Measurements from ENCODE around the gene ADARB2. TPM values are rescaled to one million over a fixed set of nuclear protein-coding genes. Genes with fewer than 3 reads are reported as not detected.

ADARB2 gene
- total RNA-seq, 1 donor from 2014 or later, result 1.8 TPM

DNA sequence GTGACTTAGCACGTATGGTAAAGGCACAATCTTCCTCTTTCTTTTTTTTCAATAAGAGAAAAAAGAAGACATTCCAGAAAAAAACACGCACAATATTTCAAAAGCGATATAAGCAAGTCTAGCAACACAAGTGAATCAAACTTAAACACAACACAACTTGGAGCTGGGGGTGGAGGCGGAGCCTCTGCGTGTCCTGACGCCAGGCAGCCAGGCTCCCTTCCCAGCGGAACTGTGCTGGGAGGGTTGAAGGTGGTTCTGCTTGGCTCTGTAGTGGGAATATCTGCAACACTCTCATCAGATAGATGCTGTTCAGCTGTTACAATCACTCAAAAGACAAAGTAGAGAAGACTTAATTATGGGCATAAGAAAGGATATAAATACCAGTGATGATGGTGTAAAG is 469.8 kb downstream of the ADARB2 start:
- Mint-ChIP-seq H3K36me3 (ENCODE audit: low read depth) (no peaks in the 10 kb centered on the region), H3K4me3 (no peak overlapping the region), H3K4me1 (peaks cover 19% of the 10 kb centered on the region), H3K9me3 (no peaks in the 10 kb centered on the region), H3K27ac (ENCODE audit: unreplicated experiment) (no peak overlapping the region), H3K27me3 (ENCODE audit: low read depth) (no peaks in the 10 kb centered on the region)
- DNase-seq (ENCODE audit: low read depth, low spot score), result no peak
- TF ChIP-seq, protein P1, sequence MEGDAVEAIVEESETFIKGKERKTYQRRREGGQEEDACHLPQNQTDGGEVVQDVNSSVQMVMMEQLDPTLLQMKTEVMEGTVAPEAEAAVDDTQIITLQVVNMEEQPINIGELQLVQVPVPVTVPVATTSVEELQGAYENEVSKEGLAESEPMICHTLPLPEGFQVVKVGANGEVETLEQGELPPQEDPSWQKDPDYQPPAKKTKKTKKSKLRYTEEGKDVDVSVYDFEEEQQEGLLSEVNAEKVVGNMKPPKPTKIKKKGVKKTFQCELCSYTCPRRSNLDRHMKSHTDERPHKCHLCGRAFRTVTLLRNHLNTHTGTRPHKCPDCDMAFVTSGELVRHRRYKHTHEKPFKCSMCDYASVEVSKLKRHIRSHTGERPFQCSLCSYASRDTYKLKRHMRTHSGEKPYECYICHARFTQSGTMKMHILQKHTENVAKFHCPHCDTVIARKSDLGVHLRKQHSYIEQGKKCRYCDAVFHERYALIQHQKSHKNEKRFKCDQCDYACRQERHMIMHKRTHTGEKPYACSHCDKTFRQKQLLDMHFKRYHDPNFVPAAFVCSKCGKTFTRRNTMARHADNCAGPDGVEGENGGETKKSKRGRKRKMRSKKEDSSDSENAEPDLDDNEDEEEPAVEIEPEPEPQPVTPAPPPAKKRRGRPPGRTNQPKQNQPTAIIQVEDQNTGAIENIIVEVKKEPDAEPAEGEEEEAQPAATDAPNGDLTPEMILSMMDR (conservative IDR thresholded peaks at IDR 0.05), result no peak

DNA sequence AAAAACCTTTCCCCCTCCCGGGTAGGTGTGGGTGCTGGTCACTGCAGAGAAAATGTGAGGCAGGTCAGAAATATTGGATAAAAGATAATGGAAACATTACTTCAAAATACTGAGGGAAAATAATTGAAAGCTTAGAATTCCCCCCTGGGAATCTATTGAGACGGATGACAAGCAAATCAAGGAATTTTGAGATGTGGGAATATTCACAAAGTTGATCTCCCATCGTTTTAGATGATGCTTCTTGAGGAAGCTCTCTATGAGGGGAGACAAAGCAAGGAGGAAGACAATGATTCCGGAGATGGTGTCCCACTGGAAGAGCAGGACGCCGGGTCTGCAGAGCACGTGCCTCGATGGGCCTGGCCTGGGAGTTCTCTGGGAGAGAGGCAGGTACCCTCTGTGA is 470.2 kb downstream of the ADARB2 start:
- DNase-seq (ENCODE audit: low read depth, low spot score), result no peak
- Mint-ChIP-seq H3K4me1 (peaks cover 19% of the 10 kb centered on the region), H3K36me3 (ENCODE audit: low read depth) (no peaks in the 10 kb centered on the region), H3K4me3 (no peak overlapping the region), H3K9me3 (no peaks in the 10 kb centered on the region), H3K27ac (ENCODE audit: unreplicated experiment) (no peak overlapping the region), H3K27me3 (ENCODE audit: low read depth) (no peaks in the 10 kb centered on the region)
- TF ChIP-seq, protein P1 (conservative IDR thresholded peaks at IDR 0.05), result no peak

DNA sequence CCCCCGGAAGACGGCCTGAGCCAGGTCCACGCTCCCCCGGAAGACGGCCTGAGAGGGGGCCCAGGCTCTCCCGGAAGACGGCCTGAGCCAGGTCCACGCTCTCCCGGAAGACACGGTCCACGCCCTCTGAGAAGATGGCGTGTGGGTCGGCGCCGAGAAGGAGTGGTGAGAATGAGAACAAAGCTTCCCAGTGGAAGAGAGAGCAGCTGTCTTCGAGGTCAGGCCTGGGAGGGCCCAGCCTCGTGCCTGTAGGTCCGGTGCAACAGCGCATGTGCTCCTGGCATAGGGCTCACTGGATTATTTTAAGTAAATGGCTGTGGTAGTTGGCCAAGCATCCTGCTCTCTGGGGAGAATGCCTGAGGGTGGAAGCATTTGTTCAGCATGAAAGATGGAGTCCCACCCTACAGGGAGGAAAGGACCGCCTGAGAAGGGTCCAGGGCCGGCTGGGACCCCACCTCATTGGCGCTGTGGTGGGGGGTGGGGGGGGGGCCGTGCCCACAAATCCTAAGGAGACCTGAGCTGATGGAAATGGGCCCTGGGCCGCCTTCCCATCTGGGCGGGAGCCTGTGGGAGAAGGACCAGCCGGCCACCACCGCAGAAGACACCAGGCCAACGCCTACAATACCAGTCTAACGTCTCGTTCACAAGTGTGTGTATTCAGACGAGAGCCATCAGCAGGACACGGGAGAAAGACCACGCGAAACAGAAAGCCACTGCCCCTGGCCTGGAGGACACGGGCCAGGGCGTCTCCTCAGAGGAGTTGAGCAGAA is 471.1 kb downstream of the ADARB2 start:
- H3K27ac Mint-ChIP-seq (ENCODE audit: unreplicated experiment), result no peak overlapping the region
- H3K27me3 Mint-ChIP-seq (ENCODE audit: low read depth), result no peaks in the 10 kb centered on the region
- peaks cover 19% of the 10 kb centered on the region for H3K4me1 Mint-ChIP-seq
- DNase-seq (ENCODE audit: low read depth, low spot score), result no peak
- no peaks in the 10 kb centered on the region for H3K36me3 Mint-ChIP-seq (ENCODE audit: low read depth)
- H3K9me3 Mint-ChIP-seq, result no peaks in the 10 kb centered on the region
- TF ChIP-seq, protein P1 (conservative IDR thresholded peaks at IDR 0.05), result no peak
- no peak overlapping the region for H3K4me3 Mint-ChIP-seq

DNA sequence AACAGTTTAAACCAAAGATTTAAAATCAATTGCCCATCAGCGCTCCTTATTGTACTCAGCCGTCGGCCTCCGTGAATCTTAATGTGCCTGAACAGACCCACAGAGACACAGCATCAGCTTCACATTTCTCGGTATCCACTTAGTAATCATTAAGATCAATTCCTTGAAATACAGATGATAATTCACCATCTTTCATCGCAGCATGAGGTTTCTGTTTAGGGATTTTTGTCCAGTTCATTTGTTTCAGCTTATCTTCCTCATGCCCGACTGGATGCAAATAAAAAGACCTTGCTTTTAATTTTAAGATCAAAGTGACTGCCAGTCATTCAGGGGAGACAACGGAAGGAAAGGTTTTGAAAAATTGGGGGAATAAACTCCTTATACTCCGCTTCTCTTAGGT is 473.3 kb downstream of the ADARB2 start:
- Mint-ChIP-seq H3K4me1 (peaks cover 19% of the 10 kb centered on the region), H3K4me3 (no peak overlapping the region), H3K36me3 (ENCODE audit: low read depth) (peaks cover under 1% of the 10 kb centered on the region), H3K27me3 (ENCODE audit: low read depth) (peaks cover 1% of the 10 kb centered on the region), H3K9me3 (no peaks in the 10 kb centered on the region), H3K27ac (ENCODE audit: unreplicated experiment) (no peak overlapping the region)
- TF ChIP-seq, protein P1 (conservative IDR thresholded peaks at IDR 0.05), result no peak
- DNase-seq (ENCODE audit: low read depth, low spot score), result no peak

DNA sequence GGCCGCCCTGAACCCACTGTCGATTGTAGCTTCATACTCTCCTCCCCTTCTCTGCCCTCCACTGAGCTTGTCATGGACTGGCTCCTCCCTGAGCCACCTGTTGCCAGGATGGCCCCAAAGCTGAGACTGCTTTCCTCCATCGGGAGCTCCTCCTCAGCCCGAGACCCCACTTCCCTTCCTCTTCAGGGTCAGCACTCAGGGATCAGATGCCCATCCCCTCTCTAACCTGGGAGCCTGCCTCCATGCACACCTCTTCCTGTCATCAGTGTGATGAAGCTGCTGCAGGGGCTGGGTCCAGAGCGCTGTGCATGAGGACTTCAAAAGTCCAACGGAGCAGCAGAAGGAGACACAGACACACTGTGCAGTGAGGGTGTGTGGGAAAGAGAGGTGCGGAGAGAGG is 480.1 kb downstream of the ADARB2 start:
- no peak for DNase-seq (ENCODE audit: low read depth, low spot score)
- TF ChIP-seq, protein P1 (conservative IDR thresholded peaks at IDR 0.05), result no peak
- Mint-ChIP-seq H3K36me3 (ENCODE audit: low read depth) (peaks cover 2% of the 10 kb centered on the region), H3K27me3 (ENCODE audit: low read depth) (peaks cover 5% of the 10 kb centered on the region), H3K9me3 (no peaks in the 10 kb centered on the region), H3K4me3 (no peak overlapping the region), H3K27ac (ENCODE audit: unreplicated experiment) (no peak overlapping the region), H3K4me1 (peaks cover 22% of the 10 kb centered on the region)
